HG03045 (cell line): ENCODE results near the gene CCNE1.
A peak's percentile ranks its signal among the peaks of the same experiment; 100 is the strongest.

Experiments used
- ATAC-seq: cut with Tn5 transposase; IDR thresholded peaks from one replicate; pipeline ENCODE4 v1.9.1; 2021; ENCODE audit warnings: mild to moderate bottlenecking, moderate library complexity; ENCODE audit not compliant: unreplicated experiment

Gene CCNE1

GRCh38 chr19:29811125-29812079 is at the start of gene CCNE1:
Gene CCNE1, plus strand, starts transcription at chr19:29811991. Its CDS starts 565 bp downstream, at chr19:29812556.
- ATAC-seq, result peak; percentile 71

GRCh38 chr19:29763196-29763595 is 48.6 kb upstream of the CCNE1 start:
- no peak for ATAC-seq

GRCh38 chr19:29764361-29764760 is 47.4 kb upstream of the CCNE1 start:
- ATAC-seq, result no peak

GRCh38 chr19:29766100-29766499 is 45.7 kb upstream of the CCNE1 start:
- ATAC-seq, result no peak

- ATAC-seq, result no peak
Observed at GRCh38 chr19:29767039-29767735, 44.6 kb upstream of the CCNE1 start.

GRCh38 chr19:29768166-29768565 is 43.6 kb upstream of the CCNE1 start:
- no peak for ATAC-seq

- ATAC-seq, result no peak
Observed at GRCh38 chr19:29769997-29770396, 41.8 kb upstream of the CCNE1 start.

GRCh38 chr19:29770648-29771047 is 41.1 kb upstream of the CCNE1 start:
- ATAC-seq, result no peak

- ATAC-seq, result no peak
Observed at GRCh38 chr19:29771708-29772414, 39.9 kb upstream of the CCNE1 start.

- ATAC-seq, result no peak
Observed at GRCh38 chr19:29772696-29773095, 39.1 kb upstream of the CCNE1 start.

GRCh38 chr19:29773141-29773540 is 38.6 kb upstream of the CCNE1 start:
- no peak for ATAC-seq

- ATAC-seq, result no peak
Observed at GRCh38 chr19:29774126-29774525, 37.7 kb upstream of the CCNE1 start.

GRCh38 chr19:29777781-29778309 is 33.9 kb upstream of the CCNE1 start:
- no peak for ATAC-seq

- no peak for ATAC-seq
Observed at GRCh38 chr19:29779921-29780320, 31.9 kb upstream of the CCNE1 start.

GRCh38 chr19:29781386-29782259 is 30.2 kb upstream of the CCNE1 start:
- no peak for ATAC-seq

GRCh38 chr19:29782260-29782580 is 29.6 kb upstream of the CCNE1 start:
- no peak for ATAC-seq

GRCh38 chr19:29783627-29784190 is 28.1 kb upstream of the CCNE1 start:
- ATAC-seq, result no peak

GRCh38 chr19:29784598-29785223 is 27.1 kb upstream of the CCNE1 start:
- no peak for ATAC-seq

GRCh38 chr19:29785360-29785759 is 26.4 kb upstream of the CCNE1 start:
- ATAC-seq, result no peak
